Mucosa of descending colon (tissue), 3 donors: ENCODE data around the gene TSFM. TPM values are rescaled to one million over a fixed set of nuclear protein-coding genes. Genes with fewer than 3 reads are reported as not detected.
A peak's percentile ranks its signal among the peaks of the same experiment; 100 is the strongest.

Experiments used
- ATAC-seq: fragments of 200-7000 bp; cut with Tn5 transposase; one replicate; pipeline ENCODE4 v1.9.1; 2020; ENCODE audit warnings: mild to moderate bottlenecking, moderate library complexity
- DNase-seq, 3 donors: peaks; one replicate each; pipeline ENCODE4 v3.0.0-alpha.2; 2020
- H3K36me3 ChIP-seq: fragments of 200-600 bp; one replicate; pipeline ENCODE4 v1.8.0; 2021; ENCODE audit warnings: low read depth, mild to moderate bottlenecking
- H3K4me1 ChIP-seq: fragments of 200-600 bp; one replicate; pipeline ENCODE4 v1.8.0; 2021; ENCODE audit warnings: low read depth, mild to moderate bottlenecking
- H3K4me3 ChIP-seq: fragments of 200-600 bp; one replicate; pipeline ENCODE4 v1.8.0; 2021; ENCODE audit warnings: mild to moderate bottlenecking
- H3K9me3 ChIP-seq: fragments of 200-600 bp; one replicate; pipeline ENCODE4 v1.8.0; 2021; ENCODE audit warnings: mild to moderate bottlenecking
- CTCF ChIP-seq: fragments of 200-600 bp; IDR thresholded peaks from one replicate; pipeline ENCODE4 v1.8.0; 2022; ENCODE audit warnings: antibody characterized with exemption, mild to moderate bottlenecking
- intact Hi-C, 2 donors: fragments of 100-400 bp; cut with DNase I in 1 of 2; cut with micrococcal nuclease in 1 of 2; formaldehyde crosslinking; loops; one replicate each; pipeline versions ENCODE4 v1.11.0 to v1.11.1; 2022; cut with DNase I, micrococcal nuclease
- total RNA-seq, 3 donors: library from RNA; stranded (reverse); fragmentation: NEBNext Ultra II Directional in 2 of 3; extraction: Animal tissue kit (Norgen Biotek cat#: 25700) in 2 of 3; gene quantifications; one replicate each; pipeline versions ENCODE4 v1.2.1 to v1.2.4, GENCODE V29; 2021 to 2023
- donor health status: DM: no; HTN: no; CAD: no; lungs with moderate emphysema.
- donor health status: DM: no; HTN: no; CAD: no.
- donor health status: DM: no; HTN: yes; CAD: no.

TSFM gene
- total RNA-seq, 3 donors from 2014 or later, result 26.1 to 32.9 (median 29.0) TPM

GRCh38 chr12:57750561-57751431 lies 31.8 kb upstream of the TSFM start:
- TF ChIP-seq CTCF, result no peak
- ATAC-seq (no peak), DNase-seq (no peak)
- intact Hi-C loops, result no loop called here
- no peaks in the 10 kb centered on the region for H3K36me3 ChIP-seq
- H3K4me1 ChIP-seq, result peaks cover 30% of the 10 kb centered on the region
- no peaks in the 10 kb centered on the region for H3K9me3 ChIP-seq
- no peak overlapping the region for H3K4me3 ChIP-seq

- Histone ChIP-seq H3K36me3 (no peaks in the 10 kb centered on the region), H3K9me3 (no peaks in the 10 kb centered on the region), H3K4me1 (peaks cover 36% of the 10 kb centered on the region), H3K4me3 (peak overlapping the region; percentile 45)
- TF ChIP-seq CTCF, result no peak
- no peak for ATAC-seq
- intact Hi-C loops, result no loop called here
- DNase-seq, result no peak
These were observed 31.2 kb upstream of the TSFM start for GRCh38 chr12:57751432-57751787.

- DNase-seq, result peak; percentile 98 to 100 (median 99)
- TF ChIP-seq CTCF, result no peak
- Histone ChIP-seq H3K36me3 (no peaks in the 10 kb centered on the region), H3K4me1 (peaks cover 42% of the 10 kb centered on the region), H3K9me3 (no peaks in the 10 kb centered on the region), H3K4me3 (peak within 1 kb of the TSS; percentile 45)
- intact Hi-C loops, result no loop called here
- ATAC-seq, result peak; percentile 81
These were observed 30.6 kb upstream of the TSFM start, which contains the start of gene CDK4 for GRCh38 chr12:57751788-57752667. CDK4 (minus strand) TSS chr12:57752310; CDS start chr12:57751717, 593 bp downstream.

GRCh38 chr12:57752668-57753000 lies 30.0 kb upstream of the TSFM start:
- peaks cover 42% of the 10 kb centered on the region for H3K4me1 ChIP-seq
- intact Hi-C loops, result no loop called here
- DNase-seq (no peak), ATAC-seq (no peak)
- TF ChIP-seq CTCF, result no peak
- no peak overlapping the region for H3K4me3 ChIP-seq
- no peaks in the 10 kb centered on the region for H3K36me3 ChIP-seq
- no peaks in the 10 kb centered on the region for H3K9me3 ChIP-seq

- intact Hi-C loops, result no loop called here
- Histone ChIP-seq H3K4me3 (no peak overlapping the region), H3K4me1 (peaks cover 42% of the 10 kb centered on the region), H3K36me3 (no peaks in the 10 kb centered on the region), H3K9me3 (no peaks in the 10 kb centered on the region)
- ATAC-seq, result no peak
- no peak for TF ChIP-seq CTCF
- no peak for DNase-seq
These were observed 28.7 kb upstream of the TSFM start for GRCh38 chr12:57753756-57754337.
